ENCODE measurements around the gene RTL9. TPM values are rescaled to one million over a fixed set of nuclear protein-coding genes. Genes with fewer than 3 reads are reported as not detected.

Gene RTL9
- total RNA-seq, 1 donor from 2014 or later = 0.20 TPM

- no peaks in the 10 kb centered on the region for H3K27me3 Mint-ChIP-seq (ENCODE audit: low read depth)
- H3K4me3 Mint-ChIP-seq (ENCODE audit: unreplicated experiment) = no peak overlapping the region
- peaks cover 2% of the 10 kb centered on the region for H3K36me3 Mint-ChIP-seq (ENCODE audit: low read depth)
- H3K27ac Mint-ChIP-seq (ENCODE audit: unreplicated experiment) = peak overlapping the region; percentile 58
- H3K4me1 Mint-ChIP-seq (ENCODE audit: low read depth) = peaks cover 66% of the 10 kb centered on the region
- TF ChIP-seq CTCF (IDR thresholded peaks at IDR 0.05) = no peak
- H3K9me3 Mint-ChIP-seq (ENCODE audit: low read depth) = peaks cover 2% of the 10 kb centered on the region
- DNase-seq (ENCODE audit: low spot score) = no peak
Observed at GRCh38 chrX:110381216-110381615, 22.6 kb downstream of the RTL9 start.

GRCh38 chrX:110383414-110383813 lies 24.8 kb downstream of the RTL9 start:
- Mint-ChIP-seq H3K27ac (ENCODE audit: unreplicated experiment) (peak overlapping the region; percentile 77), H3K9me3 (ENCODE audit: low read depth) (no peaks in the 10 kb centered on the region), H3K4me1 (ENCODE audit: low read depth) (peaks cover 53% of the 10 kb centered on the region), H3K4me3 (ENCODE audit: unreplicated experiment) (no peak overlapping the region), H3K36me3 (ENCODE audit: low read depth) (no peaks in the 10 kb centered on the region), H3K27me3 (ENCODE audit: low read depth) (no peaks in the 10 kb centered on the region)
- no peak for DNase-seq (ENCODE audit: low spot score)
- TF ChIP-seq CTCF (IDR thresholded peaks at IDR 0.05) = no peak

- H3K4me1 Mint-ChIP-seq (ENCODE audit: low read depth) = peaks cover 45% of the 10 kb centered on the region
- no peak for DNase-seq (ENCODE audit: low spot score)
- peak overlapping the region; percentile 23 for H3K27ac Mint-ChIP-seq (ENCODE audit: unreplicated experiment)
Observed at GRCh38 chrX:110384490-110384889, 25.8 kb downstream of the RTL9 start.

GRCh38 chrX:110389570-110389969 lies 30.9 kb downstream of the RTL9 start:
- TF ChIP-seq CTCF (IDR thresholded peaks at IDR 0.05) = no peak
- no peak for DNase-seq (ENCODE audit: low spot score)
- no peak overlapping the region for H3K27ac Mint-ChIP-seq (ENCODE audit: unreplicated experiment)
- H3K4me1 Mint-ChIP-seq (ENCODE audit: low read depth) = peaks cover 6% of the 10 kb centered on the region
- H3K9me3 Mint-ChIP-seq (ENCODE audit: low read depth) = no peaks in the 10 kb centered on the region
- peaks cover 3% of the 10 kb centered on the region for H3K27me3 Mint-ChIP-seq (ENCODE audit: low read depth)
- H3K4me3 Mint-ChIP-seq (ENCODE audit: unreplicated experiment) = no peak overlapping the region
- no peaks in the 10 kb centered on the region for H3K36me3 Mint-ChIP-seq (ENCODE audit: low read depth)

More at GRCh38 chrX:110384490-110384889, 25.8 kb downstream of the RTL9 start:
- Mint-ChIP-seq H3K36me3 (ENCODE audit: low read depth) (no peaks in the 10 kb centered on the region), H3K27me3 (ENCODE audit: low read depth) (peaks cover under 1% of the 10 kb centered on the region), H3K9me3 (ENCODE audit: low read depth) (no peaks in the 10 kb centered on the region), H3K4me3 (ENCODE audit: unreplicated experiment) (no peak overlapping the region)
- TF ChIP-seq CTCF (IDR thresholded peaks at IDR 0.05) = no peak

- H3K9me3 Mint-ChIP-seq (ENCODE audit: low read depth) = no peaks in the 10 kb centered on the region
- DNase-seq (ENCODE audit: low spot score) = no peak
- peaks cover 3% of the 10 kb centered on the region for H3K27me3 Mint-ChIP-seq (ENCODE audit: low read depth)
- peaks cover 18% of the 10 kb centered on the region for H3K4me1 Mint-ChIP-seq (ENCODE audit: low read depth)
- no peak for TF ChIP-seq CTCF (IDR thresholded peaks at IDR 0.05)
- H3K4me3 Mint-ChIP-seq (ENCODE audit: unreplicated experiment) = no peak overlapping the region
- no peak overlapping the region for H3K27ac Mint-ChIP-seq (ENCODE audit: unreplicated experiment)
- no peaks in the 10 kb centered on the region for H3K36me3 Mint-ChIP-seq (ENCODE audit: low read depth)
Observed at GRCh38 chrX:110391086-110391485, 32.4 kb downstream of the RTL9 start.

All from chondrocyte (in vitro differentiated cells).